H54 (cell line): ENCODE data around the gene ZSWIM6.

Experiments used
- DNase-seq: peaks from one replicate; pipeline ENCODE4 v3.0.0; 2011; ENCODE audit warnings: low spot score, mixed read lengths; ENCODE audit not compliant: insufficient read length
- FAIRE-seq: peaks from 3 replicates; lab custom pipeline; 2011; peaks lifted over from hg19 to GRCh38; lab: Jason Lieb, UNC
- POLR2A ChIP-seq: IDR thresholded peaks from 2 replicates; pipeline ENCODE4 v1.6.1; 2011; ENCODE audit warnings: low read depth, mild to moderate bottlenecking, low read length

ZSWIM6 gene

GRCh38 chr5:61299261-61299681, 32.8 kb upstream of the ZSWIM6 start:
- no peak for TF ChIP-seq POLR2A
- FAIRE-seq (no peak), DNase-seq (no peak)

DNA sequence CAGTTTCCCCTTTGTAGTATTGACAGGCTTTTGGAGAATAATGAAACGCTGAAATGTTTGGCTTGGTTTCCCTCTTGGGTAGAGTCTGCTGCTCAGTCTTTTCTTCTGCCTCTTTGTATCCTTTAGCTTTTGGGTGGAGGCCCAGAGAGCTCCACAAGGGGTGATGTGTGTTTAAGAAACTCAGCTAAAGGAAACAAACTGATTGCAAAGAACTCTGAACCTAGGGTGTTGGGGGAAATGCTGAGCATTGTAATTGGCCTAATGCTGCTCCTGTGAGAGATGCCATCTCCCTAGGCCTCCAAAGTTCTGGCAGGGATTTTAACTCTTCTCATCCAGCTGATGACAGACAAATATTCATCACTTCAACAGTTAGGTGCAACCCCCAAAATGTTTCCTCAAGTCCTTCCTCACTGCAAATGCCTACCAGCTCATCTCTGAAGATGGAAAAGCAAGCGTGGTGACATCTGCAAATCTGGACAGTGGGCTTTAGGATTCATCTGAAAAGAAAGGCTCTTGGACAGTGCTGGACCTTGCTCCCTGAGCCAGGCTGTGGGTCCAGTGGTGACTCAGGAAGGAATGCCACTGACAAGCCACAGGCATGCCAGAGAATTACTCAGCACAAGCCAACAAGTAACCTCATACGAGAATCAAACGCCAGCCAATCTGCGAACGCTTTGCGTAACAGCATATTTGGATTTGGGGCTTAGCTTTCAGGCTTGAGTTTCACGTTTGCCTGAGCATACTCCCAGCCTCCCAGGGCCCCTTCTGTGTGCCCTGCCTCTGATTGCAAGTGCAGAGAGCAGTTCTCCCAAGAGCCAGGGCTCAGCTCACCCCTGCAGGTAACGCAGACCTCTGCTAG, 30.5 kb upstream of the ZSWIM6 start:
- no peak for TF ChIP-seq POLR2A
- FAIRE-seq (peak; percentile 96), DNase-seq (peak; percentile 53)

DNA sequence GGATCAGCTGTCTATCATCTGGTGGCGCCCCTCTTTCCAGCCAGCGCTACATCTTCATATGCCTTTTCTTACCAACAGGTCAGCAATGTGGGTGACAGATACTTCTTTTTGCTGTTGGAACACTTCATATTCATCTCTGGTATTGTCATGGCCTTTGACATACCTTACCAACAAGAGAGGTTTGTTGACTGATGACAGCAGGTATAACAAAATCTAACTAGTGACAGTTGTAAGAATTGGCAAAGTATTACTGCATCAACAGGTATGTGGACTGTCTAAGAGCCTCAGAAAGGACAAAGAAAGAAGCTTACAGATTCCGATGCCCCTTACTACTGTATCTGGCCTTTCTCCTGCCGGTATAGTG, 29.9 kb upstream of the ZSWIM6 start:
- no peak for TF ChIP-seq POLR2A
- FAIRE-seq: no peak
- DNase-seq: no peak

- TF ChIP-seq POLR2A: no peak
- FAIRE-seq: no peak
- DNase-seq: no peak
Measured at GRCh38 chr5:61303346-61303745, 28.7 kb upstream of the ZSWIM6 start.

DNA sequence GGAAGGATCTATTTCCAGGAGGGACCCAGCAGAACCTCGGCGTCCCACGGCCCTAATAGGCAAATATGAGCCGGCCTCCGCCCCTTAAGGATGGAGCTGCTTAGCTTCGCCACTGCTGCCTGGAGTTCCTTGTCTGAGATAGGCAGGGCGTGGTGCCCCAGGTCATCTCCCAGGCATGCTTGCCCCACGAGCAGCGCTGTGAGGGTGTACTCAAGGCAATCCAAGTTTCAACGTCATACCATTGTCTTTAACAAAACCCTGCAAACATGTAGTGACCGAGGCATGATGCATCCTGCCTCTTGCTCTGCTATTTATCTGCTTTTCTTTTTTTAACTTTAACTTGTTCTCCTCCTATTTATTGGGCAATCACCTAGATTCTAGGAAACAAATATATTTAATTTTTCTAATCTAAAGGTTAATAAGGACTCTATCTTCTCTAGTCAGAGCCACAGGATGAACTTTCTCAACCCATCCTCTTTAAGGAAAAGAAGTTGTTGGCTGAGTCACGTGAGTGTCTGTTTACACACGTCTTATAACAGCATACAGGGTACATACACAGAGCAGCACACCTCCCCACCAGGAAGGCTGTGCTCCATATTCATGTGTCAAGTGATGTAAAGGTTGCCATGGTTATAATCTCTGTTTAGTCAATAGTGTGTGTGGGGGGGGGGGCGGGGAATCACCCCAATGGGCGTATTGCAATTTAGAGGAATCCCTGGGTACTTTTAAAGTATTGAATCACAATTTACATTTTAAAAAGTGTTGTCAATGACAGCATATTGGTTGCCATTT, 27.3 kb upstream of the ZSWIM6 start:
- FAIRE-seq (peak; percentile 53), DNase-seq (no peak)
- no peak for TF ChIP-seq POLR2A

GRCh38 chr5:61306531-61307131, 25.4 kb upstream of the ZSWIM6 start:
- FAIRE-seq (no peak), DNase-seq (no peak)
- no peak for TF ChIP-seq POLR2A

DNA sequence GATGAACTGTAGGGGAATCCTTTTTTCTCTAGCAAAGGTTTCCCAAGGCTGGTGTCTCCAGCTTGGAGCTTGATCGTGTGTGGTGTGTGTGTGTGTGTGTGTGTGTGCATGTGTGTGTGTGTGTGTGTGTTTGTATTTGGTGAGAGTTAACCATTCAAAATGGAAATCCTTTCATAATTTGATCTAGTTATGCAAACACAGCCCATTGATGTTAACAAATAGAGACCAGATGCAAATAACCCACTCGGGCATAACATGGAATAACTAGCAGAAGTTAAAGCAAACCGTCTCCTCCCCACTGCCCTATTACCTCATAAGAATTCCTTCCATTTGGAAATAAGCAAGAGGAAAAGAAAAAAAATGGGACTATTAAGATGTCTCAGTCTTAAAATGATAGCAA, 24.9 kb upstream of the ZSWIM6 start:
- no peak for TF ChIP-seq POLR2A
- DNase-seq: no peak
- FAIRE-seq: no peak

- no peak for FAIRE-seq
- DNase-seq: no peak
- no peak for TF ChIP-seq POLR2A
Measured at GRCh38 chr5:61307611-61308010, 24.4 kb upstream of the ZSWIM6 start.

- TF ChIP-seq POLR2A: no peak
- DNase-seq: no peak
- FAIRE-seq: no peak
Measured at GRCh38 chr5:61308712-61309111, 23.3 kb upstream of the ZSWIM6 start.

GRCh38 chr5:61309115-61309514, 22.9 kb upstream of the ZSWIM6 start:
- no peak for TF ChIP-seq POLR2A
- DNase-seq (no peak), FAIRE-seq (no peak)

- no peak for TF ChIP-seq POLR2A
- FAIRE-seq: no peak
Measured at GRCh38 chr5:61311056-61311610, 20.9 kb upstream of the ZSWIM6 start.

DNA sequence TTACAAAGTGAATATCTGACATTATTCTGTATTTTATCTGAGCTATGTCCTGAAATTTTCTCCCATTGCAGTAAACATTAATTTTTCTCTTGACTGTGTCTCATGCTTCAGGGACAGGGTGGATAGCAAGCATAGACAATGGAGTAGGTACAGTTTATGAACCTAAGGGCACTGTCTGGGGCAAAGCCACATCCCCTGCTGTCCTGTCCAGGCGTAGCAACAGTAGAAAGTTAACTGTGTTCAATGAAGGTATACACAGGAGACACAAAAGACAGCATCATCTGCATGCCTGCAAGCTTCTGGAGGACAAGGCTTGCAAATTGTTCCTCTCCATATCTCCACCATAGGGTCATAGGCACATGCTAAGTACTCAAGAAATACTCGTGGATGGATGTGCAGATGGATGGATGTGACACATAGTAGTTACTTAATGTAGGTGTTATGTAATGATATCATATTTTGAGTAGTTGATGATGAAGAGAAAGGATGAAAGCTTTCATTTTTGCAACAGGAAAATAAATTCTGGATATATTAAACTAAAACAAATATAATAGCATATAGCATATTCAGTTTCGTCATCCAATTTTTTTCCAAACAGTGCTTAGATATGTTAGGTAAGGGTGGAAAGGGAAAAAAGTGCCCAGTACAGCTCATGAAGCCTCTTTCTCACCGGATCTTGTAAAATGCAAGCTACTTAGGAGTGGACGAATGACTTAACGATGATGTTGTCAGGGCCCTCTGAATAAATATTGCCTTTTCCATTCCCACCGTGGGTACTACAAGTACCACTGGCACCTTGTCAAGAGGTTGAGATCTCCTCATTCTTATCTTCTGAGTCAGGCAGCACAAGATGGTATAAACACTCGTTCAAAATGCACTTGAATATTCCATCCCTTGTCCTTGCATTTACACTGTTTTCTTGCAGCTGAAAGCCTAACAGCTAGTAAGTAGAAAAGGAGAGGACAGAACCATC, 19.9 kb upstream of the ZSWIM6 start:
- peak; percentile 37 for DNase-seq

More at GRCh38 chr5:61311056-61311610, 20.9 kb upstream of the ZSWIM6 start:
- no peak for DNase-seq

GRCh38 chr5:61313960-61314681, 17.9 kb upstream of the ZSWIM6 start:
- no peak for TF ChIP-seq POLR2A
- DNase-seq: peak; percentile 52
- peak; percentile 98 for FAIRE-seq

More for the DNA sequence above, 19.9 kb upstream of the ZSWIM6 start:
- no peak for TF ChIP-seq POLR2A
- peak; percentile 96 for FAIRE-seq
